Measurements from ENCODE around the gene ZBTB20.

DNA sequence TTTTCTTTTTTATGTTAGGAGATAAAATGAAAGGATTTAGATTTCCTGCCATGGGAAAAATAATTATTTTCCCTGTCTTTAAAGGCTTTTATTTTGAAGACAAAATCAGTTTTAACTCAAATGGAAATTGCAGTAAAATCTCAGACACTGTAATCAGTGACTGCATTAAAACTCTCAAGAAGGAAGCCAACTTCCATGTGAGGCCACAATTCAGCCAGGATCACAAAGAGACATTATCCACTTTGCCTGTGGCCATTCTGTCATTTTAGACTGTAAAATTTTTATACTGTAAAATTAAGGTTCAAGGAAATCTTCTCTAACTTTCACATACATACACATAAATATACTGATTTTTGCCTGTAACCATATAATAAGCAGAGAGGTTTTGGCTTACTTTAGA, 549.2 kb downstream of the ZBTB20 start:
- TF ChIP-seq TAF1 (IDR thresholded peaks at IDR 0.05; ENCODE audit: borderline replicate concordance, insufficient read depth, low read length) (no peak), SIN3A (IDR thresholded peaks at IDR 0.05; ENCODE audit: borderline replicate concordance, insufficient read depth, low read length) (no peak), POLR2AphosphoS5 (IDR thresholded peaks at IDR 0.05; ENCODE audit: low read depth, low read length) (no peak)
- TF ChIP-seq, protein P1, sequence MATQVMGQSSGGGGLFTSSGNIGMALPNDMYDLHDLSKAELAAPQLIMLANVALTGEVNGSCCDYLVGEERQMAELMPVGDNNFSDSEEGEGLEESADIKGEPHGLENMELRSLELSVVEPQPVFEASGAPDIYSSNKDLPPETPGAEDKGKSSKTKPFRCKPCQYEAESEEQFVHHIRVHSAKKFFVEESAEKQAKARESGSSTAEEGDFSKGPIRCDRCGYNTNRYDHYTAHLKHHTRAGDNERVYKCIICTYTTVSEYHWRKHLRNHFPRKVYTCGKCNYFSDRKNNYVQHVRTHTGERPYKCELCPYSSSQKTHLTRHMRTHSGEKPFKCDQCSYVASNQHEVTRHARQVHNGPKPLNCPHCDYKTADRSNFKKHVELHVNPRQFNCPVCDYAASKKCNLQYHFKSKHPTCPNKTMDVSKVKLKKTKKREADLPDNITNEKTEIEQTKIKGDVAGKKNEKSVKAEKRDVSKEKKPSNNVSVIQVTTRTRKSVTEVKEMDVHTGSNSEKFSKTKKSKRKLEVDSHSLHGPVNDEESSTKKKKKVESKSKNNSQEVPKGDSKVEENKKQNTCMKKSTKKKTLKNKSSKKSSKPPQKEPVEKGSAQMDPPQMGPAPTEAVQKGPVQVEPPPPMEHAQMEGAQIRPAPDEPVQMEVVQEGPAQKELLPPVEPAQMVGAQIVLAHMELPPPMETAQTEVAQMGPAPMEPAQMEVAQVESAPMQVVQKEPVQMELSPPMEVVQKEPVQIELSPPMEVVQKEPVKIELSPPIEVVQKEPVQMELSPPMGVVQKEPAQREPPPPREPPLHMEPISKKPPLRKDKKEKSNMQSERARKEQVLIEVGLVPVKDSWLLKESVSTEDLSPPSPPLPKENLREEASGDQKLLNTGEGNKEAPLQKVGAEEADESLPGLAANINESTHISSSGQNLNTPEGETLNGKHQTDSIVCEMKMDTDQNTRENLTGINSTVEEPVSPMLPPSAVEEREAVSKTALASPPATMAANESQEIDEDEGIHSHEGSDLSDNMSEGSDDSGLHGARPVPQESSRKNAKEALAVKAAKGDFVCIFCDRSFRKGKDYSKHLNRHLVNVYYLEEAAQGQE (IDR thresholded peaks at IDR 0.05; ENCODE audit: insufficient read depth in 1 of 2, low read depth in 2 of 2, low read length in 2 of 2) = no peak
